PFSK-1 (cell line): ENCODE data around the gene APOL4.

Experiments
- FOXP2 ChIP-seq: optimal IDR thresholded peaks from 2 replicates; pipeline ENCODE3; 2011; ENCODE audit warnings: borderline replicate concordance, control low read depth, inconsistent platforms; ENCODE audit not compliant: insufficient read depth; ENCODE audit errors: extremely low read length, extremely low read depth
- POLR2AphosphoS5 ChIP-seq: IDR thresholded peaks from 2 replicates; pipeline ENCODE4 v1.6.1; 2012; ENCODE audit warnings: low read depth, mild to moderate bottlenecking, control low read depth, low read length, moderate library complexity
- REST ChIP-seq, 2 experiments: IDR thresholded peaks; 2 replicates each; pipeline versions ENCODE4 v1.6.1 to v1.8.0; 2011 to 2012; ENCODE audit warnings: low read depth in 2 of 2, low read length in 2 of 2, control low read depth in 1 of 2, inconsistent platforms in 1 of 2, mild to moderate bottlenecking in 1 of 2, moderate library complexity in 1 of 2; ENCODE audit not compliant: insufficient read depth in 1 of 2
- SIN3A ChIP-seq: IDR thresholded peaks from 2 replicates; pipeline ENCODE4 v1.6.1; 2012; ENCODE audit warnings: mild to moderate bottlenecking, low read length, moderate library complexity, borderline replicate concordance; ENCODE audit not compliant: insufficient read depth
- TAF1 ChIP-seq: IDR thresholded peaks from 2 replicates; pipeline ENCODE4 v1.6.1; 2012; ENCODE audit warnings: low read length, control low read depth, borderline replicate concordance; ENCODE audit not compliant: insufficient read depth

Gene APOL4

GRCh38 chr22:36239150-36239400, 37.5 kb upstream of the APOL4 start:
- TF ChIP-seq FOXP2: no peak
- TF ChIP-seq REST (IDR thresholded peaks at IDR 0.05; ENCODE audit: insufficient read depth in 1 of 2, low read depth in 2 of 2, low read length in 2 of 2): no peak

- TF ChIP-seq REST (IDR thresholded peaks at IDR 0.05; ENCODE audit: insufficient read depth in 1 of 2, low read depth in 2 of 2, low read length in 2 of 2): no peak
- TF ChIP-seq POLR2AphosphoS5: no peak
- TF ChIP-seq TAF1: no peak
These were observed 37.0 kb upstream of the APOL4 start for GRCh38 chr22:36238373-36239149.

GRCh38 chr22:36237462-36238372, 36.1 kb upstream of the APOL4 start:
- no peak for TF ChIP-seq POLR2AphosphoS5
- TF ChIP-seq SIN3A: no peak
- TF ChIP-seq REST (IDR thresholded peaks at IDR 0.05; ENCODE audit: insufficient read depth in 1 of 2, low read depth in 2 of 2, low read length in 2 of 2): no peak
- TF ChIP-seq FOXP2: no peak
- TF ChIP-seq TAF1: no peak

- no peak for TF ChIP-seq REST (IDR thresholded peaks at IDR 0.05; ENCODE audit: insufficient read depth in 1 of 2, low read depth in 2 of 2, low read length in 2 of 2)
- no peak for TF ChIP-seq TAF1
- no peak for TF ChIP-seq FOXP2
- no peak for TF ChIP-seq SIN3A
- no peak for TF ChIP-seq POLR2AphosphoS5
These were observed 35.0 kb upstream of the APOL4 start for GRCh38 chr22:36236388-36237319.
